Smooth muscle cell (in vitro differentiated cells): ENCODE data around the gene ARHGAP15. TPM values are rescaled to one million over a fixed set of nuclear protein-coding genes. Genes with fewer than 3 reads are reported as not detected.

Experiments used
- DNase-seq: peaks from one replicate; lab custom pipeline; 2025; ENCODE audit not compliant: unreplicated experiment; lab: John Stamatoyannopoulos, UW
- H2AFZ ChIP-seq: fragments of 200-600 bp; sonication (generic); 2 replicates; pipeline ENCODE4 v1.6.0; 2016; ENCODE audit warnings: antibody characterized with exemption, low read depth, mild to moderate bottlenecking
- H3F3A ChIP-seq: fragments of 200-600 bp; sonication (generic); 2 replicates; pipeline ENCODE4 v1.6.0; 2017; ENCODE audit warnings: antibody characterized with exemption, low read depth
- H3K27ac ChIP-seq: fragments of 200-600 bp; sonication (generic); 2 replicates; pipeline ENCODE4 v1.5.1; 2016; ENCODE audit warnings: low read depth, mild to moderate bottlenecking
- H3K27me3 ChIP-seq: fragments of 200-600 bp; sonication (generic); 2 replicates; pipeline ENCODE4 v1.6.1; 2016; ENCODE audit warnings: low read depth, mild to moderate bottlenecking
- H3K36me3 ChIP-seq: fragments of 200-600 bp; sonication (generic); 2 replicates; pipeline ENCODE4 v1.5.1; 2016; ENCODE audit warnings: low read depth
- H3K4me1 ChIP-seq: fragments of 200-600 bp; sonication (generic); 2 replicates; pipeline ENCODE4 v1.5.1; 2016; ENCODE audit warnings: low read depth
- H3K4me2 ChIP-seq: fragments of 200-600 bp; sonication (generic); 2 replicates; pipeline ENCODE4 v1.6.0; 2016; ENCODE audit warnings: mild to moderate bottlenecking
- H3K4me3 ChIP-seq: fragments of 200-600 bp; sonication (generic); 2 replicates; pipeline ENCODE4 v1.5.1; 2016; ENCODE audit warnings: mild to moderate bottlenecking
- H3K79me2 ChIP-seq: fragments of 200-600 bp; sonication (generic); 2 replicates; pipeline ENCODE4 v1.6.0; 2016; ENCODE audit warnings: low read depth, mild to moderate bottlenecking
- H3K9ac ChIP-seq: fragments of 200-600 bp; sonication (generic); 2 replicates; pipeline ENCODE4 v1.6.0; 2016; ENCODE audit warnings: low read depth
- H3K9me3 ChIP-seq: fragments of 200-600 bp; sonication (generic); replicated peaks from 2 replicates; pipeline ENCODE4 v1.5.1; 2016; ENCODE audit warnings: low read depth
- H4K20me1 ChIP-seq: fragments of 200-600 bp; sonication (generic); 2 replicates; pipeline ENCODE4 v1.6.0; 2016; ENCODE audit warnings: low read depth
- CTCF ChIP-seq: fragments of 200-600 bp; sonication (generic); IDR thresholded peaks from 2 replicates; pipeline ENCODE4 v1.5.1; 2017; ENCODE audit warnings: borderline replicate concordance, mild to moderate bottlenecking, antibody characterized with exemption; ENCODE audit not compliant: insufficient read depth, poor library complexity, severe bottlenecking
- WGBS: methylation state at CpG from one replicate; pipeline ENCODE4 v1.1.7; 2016; ENCODE audit warnings: low lambda C conversion rate; 5-methylcytosine and 5-hydroxymethylcytosine counted together
- polyA plus RNA-seq: library from polyadenylated mRNA; unstranded; fragments of >200 nt; fragmentation: Nextera tagmentation; extraction: Ambion mirVana; gene quantifications from 2 replicates; pipeline ENCODE4 v1.2.1, GENCODE V29; 2016
- total RNA-seq: library from RNA; depleted of rRNA; stranded (reverse); fragments of >200 nt; gene quantifications from 2 replicates; pipeline ENCODE4 v1.2.3, GENCODE V29; 2014

The ARHGAP15 gene
- total and polyA plus RNA-seq, 2 experiments from 2014 or later, result not detected

- Histone ChIP-seq H3K79me2 (no peaks in the 10 kb centered on the region), H3K9me3 (no peaks in the 10 kb centered on the region), H3K4me2 (no peak overlapping the region), H3K4me3 (no peak overlapping the region), H3K27ac (no peak overlapping the region), H3K27me3 (no peaks in the 10 kb centered on the region), H3K9ac (no peak overlapping the region), H3K4me1 (peaks cover 3% of the 10 kb centered on the region), H3F3A (no peaks in the 10 kb centered on the region), H4K20me1 (no peaks in the 10 kb centered on the region), H2AFZ (no peak overlapping the region), H3K36me3 (no peaks in the 10 kb centered on the region)
- DNase-seq, result no peak
- TF ChIP-seq CTCF, result no peak
- WGBS, result 57% methylated on average over 4 of the region's 4 CpGs
These were observed 322.5 kb downstream of the ARHGAP15 start for GRCh38 chr2:143451642-143452281.

- no peak for DNase-seq
- Histone ChIP-seq H3K27ac (no peak overlapping the region), H3F3A (no peaks in the 10 kb centered on the region), H3K9ac (no peak overlapping the region), H2AFZ (peak overlapping the region; percentile 50), H3K27me3 (no peaks in the 10 kb centered on the region), H3K4me1 (peaks cover 3% of the 10 kb centered on the region), H3K4me2 (no peak overlapping the region), H3K9me3 (no peaks in the 10 kb centered on the region), H3K36me3 (no peaks in the 10 kb centered on the region), H4K20me1 (no peaks in the 10 kb centered on the region), H3K79me2 (no peaks in the 10 kb centered on the region), H3K4me3 (no peak overlapping the region)
- no peak for TF ChIP-seq CTCF
- WGBS, result 66% methylated on average over 3 of the region's 3 CpGs
These were observed 323.7 kb downstream of the ARHGAP15 start for GRCh38 chr2:143452817-143453451.

GRCh38 chr2:143453981-143454511 is 324.8 kb downstream of the ARHGAP15 start:
- 57% methylated on average over 2 of the region's 2 CpGs for WGBS
- Histone ChIP-seq H3K4me3 (no peak overlapping the region), H3K27ac (no peak overlapping the region), H3K9ac (no peak overlapping the region), H4K20me1 (no peaks in the 10 kb centered on the region), H3K9me3 (no peaks in the 10 kb centered on the region), H3K4me1 (peaks cover 3% of the 10 kb centered on the region), H3K4me2 (no peak overlapping the region), H2AFZ (no peak overlapping the region), H3K79me2 (no peaks in the 10 kb centered on the region), H3K27me3 (no peaks in the 10 kb centered on the region), H3K36me3 (no peaks in the 10 kb centered on the region), H3F3A (no peaks in the 10 kb centered on the region)
- no peak for DNase-seq
- no peak for TF ChIP-seq CTCF
